Fibroblast of lung (primary cell): Measurements from ENCODE around the gene C1orf50. TPM values are rescaled to one million over a fixed set of nuclear protein-coding genes. Genes with fewer than 3 reads are reported as not detected.

Experiments used
- DNase-seq, 2 donors: peaks; one replicate each; pipeline versions ENCODE4 v3.0.0 to v3.0.0-alpha.2; 2010; ENCODE audit warnings: low read depth in 2 of 2
- H2AFZ ChIP-seq: 2 replicates; pipeline ENCODE4 v1.5.1; 2012; ENCODE audit warnings: low read length, control low read depth, inconsistent platforms
- H3K27ac ChIP-seq: 2 replicates; pipeline ENCODE4 v1.5.1; 2011; ENCODE audit warnings: low read length, control low read depth; ENCODE audit not compliant: insufficient read depth
- H3K27me3 ChIP-seq: 2 replicates; pipeline ENCODE4 v1.5.1; 2011; ENCODE audit warnings: mild to moderate bottlenecking, low read length; ENCODE audit not compliant: control insufficient read depth, insufficient read depth
- H3K36me3 ChIP-seq: 2 replicates; pipeline ENCODE4 v1.5.1; 2011; ENCODE audit warnings: low read length; ENCODE audit not compliant: control insufficient read depth, insufficient read depth
- H3K4me1 ChIP-seq: 2 replicates; pipeline ENCODE4 v1.5.1; 2011; ENCODE audit warnings: low read length; ENCODE audit not compliant: control insufficient read depth, insufficient read depth; ENCODE audit errors: extremely low read depth
- H3K4me2 ChIP-seq: 2 replicates; pipeline ENCODE4 v1.5.1; 2011; ENCODE audit warnings: low read length, control low read depth; ENCODE audit not compliant: insufficient read depth; ENCODE audit errors: extremely low read depth
- H3K4me3 ChIP-seq, 4 experiments: fragments of 200-600 bp in 1 of 4; sonication (generic) in 1 of 4; replicated peaks in 1 of 4; 2 replicates each; pipeline ENCODE4 v1.5.1; 2011 to 2016; ENCODE audit warnings: low read length in 4 of 4, low read depth in 3 of 4, mild to moderate bottlenecking in 3 of 4, control low read depth in 2 of 4, inconsistent platforms in 1 of 4, mixed read lengths in 1 of 4; ENCODE audit not compliant: insufficient read depth in 1 of 4; ENCODE audit errors: control extremely low read depth in 1 of 4
- H3K79me2 ChIP-seq: 2 replicates; pipeline ENCODE4 v1.5.1; 2012; ENCODE audit warnings: mild to moderate bottlenecking, low read length, inconsistent platforms; ENCODE audit not compliant: control insufficient read depth, insufficient read depth
- H3K9ac ChIP-seq: 2 replicates; pipeline ENCODE4 v1.5.1; 2011; ENCODE audit warnings: mild to moderate bottlenecking, low read length, control low read depth; ENCODE audit not compliant: insufficient read depth
- H3K9me3 ChIP-seq: 2 replicates; pipeline ENCODE4 v1.5.1; 2012; ENCODE audit warnings: low read depth, low read length; ENCODE audit not compliant: control insufficient read depth, insufficient read depth
- H4K20me1 ChIP-seq: 2 replicates; pipeline ENCODE4 v1.5.1; 2011; ENCODE audit warnings: low read length; ENCODE audit not compliant: control insufficient read depth, insufficient read depth; ENCODE audit errors: extremely low read depth
- CTCF ChIP-seq, 2 donors: IDR thresholded peaks in 1 of 2; conservative IDR thresholded peaks in 1 of 2; 1 replicate in 1 of 2; 2 replicates in 1 of 2; pipeline ENCODE4 v1.5.1; 2011 to 2012; ENCODE audit warnings: low read length in 2 of 2, control low read depth in 1 of 2, inconsistent platforms in 1 of 2, low read depth in 1 of 2, mild to moderate bottlenecking in 1 of 2
- EZH2 ChIP-seq: IDR thresholded peaks from 2 replicates; pipeline ENCODE4 v1.5.1; 2012; ENCODE audit warnings: low read length, control low read depth, mild to moderate bottlenecking; ENCODE audit errors: missing control alignments
- polyA plus RNA-seq, 2 donors: library from polyadenylated mRNA; depleted of rRNA in 1 of 2; stranded (reverse) in 1 of 2; unstranded in 1 of 2; fragments of >200 nt; gene quantifications; 2 replicates each; pipeline ENCODE4 v1.2.1, GENCODE V29; 2011 to 2012; ENCODE audit warnings: missing spikeins in 1 of 2
- total RNA-seq: library from RNA; depleted of rRNA; stranded (reverse); fragments of >200 nt; gene quantifications from 2 replicates; pipeline ENCODE4 v1.2.1, GENCODE V29; 2014

Gene C1orf50
- total and polyA plus RNA-seq, 2 donors (not counting 1 experiment from before 2014, with no cell fraction given), result 5.9 to 9.5 TPM

GRCh38 chr1:42736152-42736551 is 30.9 kb upstream of the C1orf50 start:
- peak in 1 of 2 donors; percentile 52 for TF ChIP-seq CTCF (conservative IDR thresholded peaks at IDR 0.05 in 1 of 2, IDR thresholded peaks at IDR 0.05 in 1 of 2; ENCODE audit: low read depth in 1 of 2, low read length in 2 of 2)
- TF ChIP-seq EZH2, result no peak
- Histone ChIP-seq H3K27ac (no peak overlapping the region), H3K9ac (no peak overlapping the region), H3K4me2 (no peak overlapping the region), H3K79me2 (no peaks in the 10 kb centered on the region), H3K27me3 (no peaks in the 10 kb centered on the region), H3K4me1 (no peaks in the 10 kb centered on the region), H2AFZ (peak overlapping the region; percentile 55), H4K20me1 (no peaks in the 10 kb centered on the region), H3K4me3 (no peak overlapping the region), H3K36me3 (no peaks in the 10 kb centered on the region), H3K9me3 (no peaks in the 10 kb centered on the region)
- DNase-seq, result peak in 1 of 2 donors; percentile 20

- Histone ChIP-seq H4K20me1 (no peaks in the 10 kb centered on the region), H2AFZ (peak overlapping the region; percentile 55), H3K9me3 (no peaks in the 10 kb centered on the region), H3K4me1 (no peaks in the 10 kb centered on the region), H3K27ac (no peak overlapping the region), H3K27me3 (no peaks in the 10 kb centered on the region), H3K36me3 (no peaks in the 10 kb centered on the region), H3K9ac (no peak overlapping the region), H3K4me2 (no peak overlapping the region), H3K79me2 (no peaks in the 10 kb centered on the region), H3K4me3 (no peak overlapping the region)
- TF ChIP-seq EZH2 (no peak), CTCF (conservative IDR thresholded peaks at IDR 0.05 in 1 of 2, IDR thresholded peaks at IDR 0.05 in 1 of 2; ENCODE audit: low read depth in 1 of 2, low read length in 2 of 2) (no peak)
- DNase-seq, result no peak
Observed at GRCh38 chr1:42736571-42737200, 30.4 kb upstream of the C1orf50 start.

GRCh38 chr1:42737257-42737656 is 29.8 kb upstream of the C1orf50 start:
- Histone ChIP-seq H3K9ac (no peak overlapping the region), H3K9me3 (no peaks in the 10 kb centered on the region), H3K27me3 (no peaks in the 10 kb centered on the region), H3K27ac (no peak overlapping the region), H4K20me1 (no peaks in the 10 kb centered on the region), H3K4me2 (no peak overlapping the region), H3K4me3 (no peak overlapping the region), H3K36me3 (no peaks in the 10 kb centered on the region), H3K79me2 (no peaks in the 10 kb centered on the region), H2AFZ (no peak overlapping the region), H3K4me1 (no peaks in the 10 kb centered on the region)
- DNase-seq, result no peak
- peak in 1 of 2 donors; percentile 7 for TF ChIP-seq CTCF (conservative IDR thresholded peaks at IDR 0.05 in 1 of 2, IDR thresholded peaks at IDR 0.05 in 1 of 2; ENCODE audit: low read depth in 1 of 2, low read length in 2 of 2)
- TF ChIP-seq EZH2, result no peak
